Naive B cell (primary cell): ENCODE data around the gene ABHD13. TPM values are rescaled to one million over a fixed set of nuclear protein-coding genes. Genes with fewer than 3 reads are reported as not detected.
A peak's percentile ranks its signal among the peaks of the same experiment; 100 is the strongest.
"Not testable (repeated sequence)": the region's sequence is repeated elsewhere in the genome, so short reads cannot be mapped to it uniquely, and the experiment has no call there.

Source experiments
- ATAC-seq, 2 donors: fragments of 150-1000 bp; cut with Tn5 transposase; 2 replicates each; pipeline ENCODE4 v1.10.0; 2021; ENCODE audit warnings: low read depth in 2 of 2, mild to moderate bottlenecking in 2 of 2, moderate library complexity in 2 of 2
- DNase-seq: peaks from one replicate; pipeline ENCODE4 v3.0.0; 2022
- H3K27ac Mint-ChIP-seq, 6 donors: one replicate each; pipeline ENCODE4 v1.8.0; 2020 to 2022; ENCODE audit warnings: mild to moderate bottlenecking in 6 of 6, mixed read lengths in 6 of 6, moderate library complexity in 5 of 6, inconsistent platforms in 2 of 6
- H3K27me3 Mint-ChIP-seq, 3 donors: one replicate each; pipeline ENCODE4 v1.8.0; 2021 to 2022; ENCODE audit warnings: mixed read lengths in 3 of 3, mild to moderate bottlenecking in 1 of 3
- H3K36me3 Mint-ChIP-seq, 2 donors: one replicate each; pipeline ENCODE4 v1.8.0; 2020 to 2022; ENCODE audit warnings: mixed read lengths in 2 of 2, inconsistent platforms in 1 of 2, mild to moderate bottlenecking in 1 of 2
- H3K4me1 Mint-ChIP-seq, 3 donors: one replicate each; pipeline ENCODE4 v1.8.0; 2020 to 2022; ENCODE audit warnings: mixed read lengths in 3 of 3, inconsistent platforms in 1 of 3, mild to moderate bottlenecking in 1 of 3, moderate library complexity in 1 of 3
- H3K4me3 Mint-ChIP-seq, 8 donors: one replicate each; pipeline ENCODE4 v1.8.0; 2020 to 2022; ENCODE audit warnings: mild to moderate bottlenecking in 8 of 8, mixed read lengths in 8 of 8, moderate library complexity in 8 of 8, inconsistent platforms in 2 of 8
- H3K9me3 Mint-ChIP-seq, 7 donors: one replicate each; pipeline ENCODE4 v1.8.0; 2020 to 2022; ENCODE audit warnings: mixed read lengths in 7 of 7, mild to moderate bottlenecking in 5 of 7, inconsistent platforms in 2 of 7, moderate library complexity in 1 of 7
- polyA plus RNA-seq, 6 donors: library from polyadenylated mRNA; unstranded; fragments of 300-500 nt; fragmentation: Illumina TruSeq; gene quantifications; one replicate each; pipeline ENCODE4 v1.2.3, GENCODE V29; 2021; ENCODE audit warnings: low read depth in 6 of 6

ABHD13 gene
- polyA plus RNA-seq, 6 donors from 2014 or later = 10.1 to 14.8 (median 12.3) TPM

DNA sequence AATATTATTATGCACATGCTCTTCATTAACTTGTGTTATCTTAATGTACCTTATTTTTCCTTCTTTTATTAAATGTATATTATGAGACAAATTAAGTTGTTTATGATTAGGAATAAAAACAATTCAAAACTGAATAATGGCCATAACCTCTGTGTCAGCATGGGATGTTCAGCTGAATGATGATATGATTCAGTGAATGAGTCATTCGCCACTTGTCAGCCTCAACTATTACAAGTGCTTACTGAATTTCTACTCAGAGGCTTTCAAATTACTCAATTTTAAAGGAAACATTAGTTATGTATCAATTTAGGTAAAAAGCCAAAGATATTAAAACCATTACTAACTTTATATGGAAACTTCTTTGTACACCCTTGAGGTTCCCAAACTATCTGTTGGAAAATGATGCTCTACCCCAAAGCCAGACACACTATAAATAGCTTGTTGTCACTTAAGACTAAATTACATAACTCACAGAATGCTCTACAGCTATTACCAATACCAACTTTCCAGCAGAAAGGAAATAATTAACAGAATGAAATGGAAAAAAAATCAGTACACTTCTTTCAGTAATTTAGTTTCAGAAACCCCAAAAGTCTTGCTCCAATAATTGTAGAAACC is 17.3 kb upstream of the ABHD13 start:
- H3K9me3 Mint-ChIP-seq = peaks cover 0 to 16% (median 9%) of the 10 kb centered on the region in 7 donors
- H3K4me1 Mint-ChIP-seq = peaks cover 2 to 14% (median 8%) of the 10 kb centered on the region in 3 donors
- ATAC-seq (no peak), DNase-seq (no peak)
- peaks cover 0 to 6% of the 10 kb centered on the region in 2 donors for H3K36me3 Mint-ChIP-seq
- no peak overlapping the region for H3K4me3 Mint-ChIP-seq
- H3K27ac Mint-ChIP-seq = no peak overlapping the region
- peaks cover 6 to 8% (median 7%) of the 10 kb centered on the region in 3 donors for H3K27me3 Mint-ChIP-seq

GRCh38 chr13:108210551-108210950 is 7.6 kb upstream of the ABHD13 start:
- Mint-ChIP-seq H3K36me3 (peaks cover 14 to 22% of the 10 kb centered on the region in 2 donors), H3K4me3 (no peak overlapping the region), H3K9me3 (peaks cover 0 to 3% (median 0%) of the 10 kb centered on the region in 7 donors), H3K27ac (peak overlapping the region in 3 of 6 donors; percentile 2 to 66 (median 39)), H3K27me3 (no peaks in the 10 kb centered on the region), H3K4me1 (peaks cover 20 to 44% (median 40%) of the 10 kb centered on the region in 3 donors)
- DNase-seq (no peak), ATAC-seq (no peak)

- Mint-ChIP-seq H3K4me3 (peak overlapping the region; percentile 59 to 100 (median 80)), H3K27me3 (no peaks in the 10 kb centered on the region), H3K9me3 (peaks cover 0 to 1% (median 0%) of the 10 kb centered on the region in 7 donors), H3K36me3 (peaks cover 14 to 22% of the 10 kb centered on the region in 2 donors), H3K4me1 (peaks cover 27 to 58% (median 36%) of the 10 kb centered on the region in 3 donors), H3K27ac (peak overlapping the region; percentile 61 to 97 (median 84))
- ATAC-seq (peak; percentile 36 to 38), DNase-seq (peak; percentile 55)
Observed at GRCh38 chr13:108212886-108213285, 5.3 kb upstream of the ABHD13 start.

GRCh38 chr13:108213946-108214345 is 4.2 kb upstream of the ABHD13 start:
- Mint-ChIP-seq H3K36me3 (peaks cover 14 to 21% of the 10 kb centered on the region in 2 donors), H3K4me1 (peaks cover 32 to 61% (median 43%) of the 10 kb centered on the region in 3 donors), H3K27me3 (no peaks in the 10 kb centered on the region), H3K9me3 (no peaks in the 10 kb centered on the region), H3K27ac (peak overlapping the region; percentile 94 to 98 (median 97)), H3K4me3 (peak overlapping the region; percentile 80 to 100 (median 94))
- DNase-seq = no peak
- ATAC-seq = no peak

DNA sequence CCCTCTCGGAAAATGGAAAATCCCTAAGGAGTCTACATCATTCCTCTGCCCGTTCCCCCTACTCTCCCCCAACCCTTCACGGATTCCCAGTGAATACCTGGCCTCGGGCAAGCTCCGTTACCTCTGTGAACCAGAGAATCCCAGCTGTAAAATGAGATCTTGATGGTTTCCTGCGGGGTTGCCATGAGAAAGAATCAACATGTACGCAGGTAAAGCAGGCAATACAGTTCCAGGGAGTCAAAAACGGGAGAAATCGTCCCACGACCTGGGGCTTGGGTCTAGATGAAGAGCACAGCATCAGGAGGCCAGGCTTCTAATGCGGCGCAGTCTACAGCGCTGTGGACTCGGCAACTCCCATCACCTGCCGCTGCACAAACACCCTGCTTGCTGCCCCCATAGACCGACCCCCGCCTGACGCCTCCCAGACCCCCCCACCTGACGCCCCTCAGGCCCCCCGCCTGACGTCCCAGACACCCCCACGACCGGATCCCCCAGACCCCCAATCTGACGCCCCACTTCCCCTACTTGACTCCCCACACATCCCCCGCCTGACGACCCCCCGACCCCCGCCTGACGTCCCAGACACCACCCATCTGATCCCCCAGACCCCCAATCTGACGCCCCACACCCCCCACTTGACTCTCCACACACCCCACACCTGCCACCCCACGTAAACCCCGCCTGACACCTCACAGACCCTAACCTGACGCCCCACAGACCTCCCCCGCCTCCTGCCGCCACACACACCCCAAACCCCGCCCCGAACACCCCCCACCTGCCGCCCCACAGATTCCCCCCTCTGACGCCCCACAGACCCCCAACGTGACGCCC is 3.5 kb upstream of the ABHD13 start:
- no peaks in the 10 kb centered on the region for H3K9me3 Mint-ChIP-seq
- peak in 1 of 2 donors; percentile 29 for ATAC-seq
- peak overlapping the region; percentile 94 to 98 (median 97) for H3K27ac Mint-ChIP-seq
- peak overlapping the region; percentile 83 to 100 (median 96) for H3K4me3 Mint-ChIP-seq
- H3K36me3 Mint-ChIP-seq = peaks cover 11 to 14% of the 10 kb centered on the region in 2 donors
- DNase-seq = peak; percentile 81
- H3K4me1 Mint-ChIP-seq = peaks cover 32 to 68% (median 45%) of the 10 kb centered on the region in 3 donors
- no peaks in the 10 kb centered on the region for H3K27me3 Mint-ChIP-seq

- ATAC-seq (peak; percentile 60 to 68), DNase-seq (peak; percentile 94)
- H3K4me1 Mint-ChIP-seq = peaks cover 38 to 76% (median 48%) of the 10 kb centered on the region in 3 donors
- no peaks in the 10 kb centered on the region for H3K27me3 Mint-ChIP-seq
- peak within 1 kb of the TSS; percentile 94 to 98 (median 97) for H3K27ac Mint-ChIP-seq
- H3K9me3 Mint-ChIP-seq = no peaks in the 10 kb centered on the region
- H3K4me3 Mint-ChIP-seq = peak within 1 kb of the TSS; percentile 83 to 100 (median 96)
- peaks cover 6% of the 10 kb centered on the region in 2 donors for H3K36me3 Mint-ChIP-seq
Observed at GRCh38 chr13:108215436-108215835, 2.8 kb upstream of the ABHD13 start, which contains the start of gene LIG4. Gene LIG4 (minus strand): TSS chr13:108215536. CDS start chr13:108211268, 4,268 bp downstream.

- H3K36me3 Mint-ChIP-seq, DNase-seq, H3K9me3 Mint-ChIP-seq, ATAC-seq, H3K27me3 Mint-ChIP-seq: not testable (repeated sequence)
- H3K4me1 Mint-ChIP-seq = peaks cover 36 to 61% (median 39%) of the 10 kb centered on the region in 3 donors
- peak overlapping the region; percentile 96 to 100 (median 97) for H3K4me3 Mint-ChIP-seq
- H3K27ac Mint-ChIP-seq = peak overlapping the region; percentile 97 to 99 (median 98)
Observed at GRCh38 chr13:108217307-108218043, 717 bp upstream of the ABHD13 start.

GRCh38 chr13:108220041-108220440 is 1.8 kb downstream of the ABHD13 start:
- Mint-ChIP-seq H3K36me3 (peaks cover 0 to 6% of the 10 kb centered on the region in 2 donors), H3K4me3 (peak overlapping the region; percentile 12 to 100 (median 96)), H3K27me3 (no peaks in the 10 kb centered on the region), H3K4me1 (peaks cover 31 to 48% (median 33%) of the 10 kb centered on the region in 3 donors), H3K27ac (peak overlapping the region in 5 of 6 donors; percentile 38 to 97 (median 92)), H3K9me3 (no peaks in the 10 kb centered on the region)
- ATAC-seq = no peak
- DNase-seq = no peak

DNA sequence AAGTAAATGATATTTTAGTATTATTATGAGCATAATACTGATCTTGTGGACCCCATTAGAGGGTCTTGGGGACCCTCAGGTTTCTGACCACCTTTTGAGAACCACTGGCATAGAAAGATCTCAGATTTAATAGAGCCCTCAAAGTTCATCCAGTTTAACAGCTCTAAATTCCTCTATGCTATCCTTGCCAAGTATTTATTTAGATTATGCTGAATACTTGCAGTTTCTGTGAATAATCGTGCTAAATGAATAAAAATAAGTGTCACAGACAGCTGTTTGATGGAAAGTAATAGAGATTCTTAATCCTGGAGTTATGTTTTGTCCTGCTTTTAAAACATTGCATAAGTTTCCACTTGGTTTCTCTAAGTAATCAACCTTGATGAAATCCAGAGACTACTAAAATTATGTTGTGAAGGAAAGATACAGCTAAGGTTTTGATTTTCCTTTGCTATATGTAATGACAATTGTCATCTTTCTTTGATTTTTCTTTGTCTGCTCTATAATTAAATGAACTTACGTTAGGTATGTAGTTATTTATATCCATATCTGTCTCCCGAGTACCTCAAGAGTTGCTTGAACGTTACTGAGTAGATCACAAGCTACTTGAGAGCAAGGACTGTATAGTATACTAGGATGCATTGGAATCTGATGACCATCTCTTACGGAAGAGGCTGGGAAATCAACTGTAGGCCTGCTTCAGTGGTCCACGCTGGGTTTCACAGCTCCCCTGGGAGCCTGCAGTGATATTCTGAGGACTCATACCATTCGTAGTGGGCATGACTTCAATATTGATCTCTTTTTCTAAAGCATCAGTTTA is 5.7 kb downstream of the ABHD13 start:
- no peak for ATAC-seq
- Mint-ChIP-seq H3K27ac (no peak overlapping the region), H3K36me3 (no peaks in the 10 kb centered on the region), H3K4me3 (no peak overlapping the region), H3K9me3 (no peaks in the 10 kb centered on the region), H3K4me1 (peaks cover 36 to 48% (median 46%) of the 10 kb centered on the region in 3 donors), H3K27me3 (no peaks in the 10 kb centered on the region)
- no peak for DNase-seq

- Mint-ChIP-seq H3K27ac (peak overlapping the region in 5 of 6 donors; percentile 2 to 90 (median 67)), H3K36me3 (peaks cover 0 to 8% of the 10 kb centered on the region in 2 donors), H3K4me1 (peaks cover 29 to 37% (median 31%) of the 10 kb centered on the region in 3 donors), H3K27me3 (no peaks in the 10 kb centered on the region), H3K9me3 (no peaks in the 10 kb centered on the region), H3K4me3 (peak overlapping the region in 2 of 8 donors; percentile 1 to 11)
- no peak for DNase-seq
- no peak for ATAC-seq
Observed at GRCh38 chr13:108225440-108225839, 7.2 kb downstream of the ABHD13 start.

GRCh38 chr13:108226184-108226583 is 8.0 kb downstream of the ABHD13 start:
- peaks cover 27 to 37% (median 31%) of the 10 kb centered on the region in 3 donors for H3K4me1 Mint-ChIP-seq
- no peaks in the 10 kb centered on the region for H3K27me3 Mint-ChIP-seq
- no peak overlapping the region for H3K4me3 Mint-ChIP-seq
- H3K36me3 Mint-ChIP-seq = peaks cover 0 to 8% of the 10 kb centered on the region in 2 donors
- H3K27ac Mint-ChIP-seq = peak overlapping the region in 4 of 6 donors; percentile 2 to 90 (median 58)
- no peaks in the 10 kb centered on the region for H3K9me3 Mint-ChIP-seq
- no peak for DNase-seq
- ATAC-seq = peak; percentile 30 to 56

DNA sequence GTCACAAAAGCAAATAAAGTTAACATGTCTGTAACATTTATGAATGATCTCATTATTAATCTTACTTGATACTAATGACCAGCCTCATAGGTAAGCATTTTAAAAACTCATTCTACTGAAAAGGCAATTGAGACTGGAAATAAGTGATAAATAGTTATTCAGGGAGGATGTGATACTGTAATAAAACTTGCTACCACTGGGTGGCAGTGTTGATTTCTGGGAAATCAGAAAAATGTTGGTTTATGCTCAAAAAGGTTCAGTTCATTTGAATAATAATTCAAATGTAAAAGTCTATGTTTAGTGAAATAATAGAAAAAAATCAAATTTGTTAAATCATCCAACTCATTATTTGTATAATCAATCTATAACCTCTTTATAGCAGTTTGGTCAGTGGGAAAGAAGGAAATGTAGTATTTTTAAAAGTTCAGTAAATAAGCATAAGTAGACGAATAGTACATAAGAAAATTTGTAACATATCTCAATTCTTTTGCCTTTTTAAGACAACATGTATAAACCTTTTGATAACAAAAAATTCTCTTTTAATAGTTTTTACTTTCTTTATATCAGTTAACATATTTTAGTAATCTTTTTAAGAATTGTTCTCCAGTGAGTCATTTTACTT is 9.6 kb downstream of the ABHD13 start:
- no peak overlapping the region for H3K4me3 Mint-ChIP-seq
- peak in 1 of 2 donors; percentile 40 for ATAC-seq
- H3K27me3 Mint-ChIP-seq = no peaks in the 10 kb centered on the region
- no peaks in the 10 kb centered on the region for H3K9me3 Mint-ChIP-seq
- no peak overlapping the region for H3K27ac Mint-ChIP-seq
- peak; percentile 38 for DNase-seq
- H3K36me3 Mint-ChIP-seq = peaks cover 0 to 8% of the 10 kb centered on the region in 2 donors
- H3K4me1 Mint-ChIP-seq = peaks cover 27 to 43% (median 38%) of the 10 kb centered on the region in 3 donors
